Transverse colon (tissue), 4 donors: ENCODE data around the gene SYNE2. TPM values are rescaled to one million over a fixed set of nuclear protein-coding genes. Genes with fewer than 3 reads are reported as not detected.

Experiments
- DNase-seq: peaks from one replicate; pipeline ENCODE4 v3.0.0-alpha.2; 2019
- H3K27ac ChIP-seq, 4 donors: fragments of 200-600 bp; sonication (generic); 2 replicates each; pipeline ENCODE4 v1.5.1; 2016 to 2018; ENCODE audit warnings: inconsistent platforms in 4 of 4
- H3K27me3 ChIP-seq: fragments of 200-600 bp; sonication (generic); 2 replicates; pipeline ENCODE4 v1.5.1; 2017; ENCODE audit warnings: inconsistent platforms
- H3K36me3 ChIP-seq, 4 donors: fragments of 200-600 bp; sonication (generic); 2 replicates each; pipeline ENCODE4 v1.5.1; 2017 to 2019; ENCODE audit warnings: inconsistent platforms in 4 of 4
- H3K4me1 ChIP-seq, 4 donors: fragments of 200-600 bp; sonication (generic); 2 replicates each; pipeline ENCODE4 v1.5.1; 2017 to 2020; ENCODE audit warnings: inconsistent platforms in 4 of 4
- H3K4me3 ChIP-seq, 4 donors: fragments of 200-600 bp; sonication (generic); 1 replicate in 1 of 4; 2 replicates in 3 of 4; pipeline versions ENCODE4 v1.5.1 to v1.6.1; 2017 to 2019; ENCODE audit warnings: inconsistent platforms in 4 of 4
- H3K9me3 ChIP-seq, 2 donors: fragments of 200-600 bp; sonication (generic); 2 replicates each; pipeline ENCODE4 v1.5.1; 2017 to 2019; ENCODE audit warnings: inconsistent platforms in 2 of 2
- CTCF ChIP-seq, 5 experiments: fragments of 200-600 bp in 3 of 5; fragments of 450-650 bp in 2 of 5; sonication (generic) in 3 of 5; IDR thresholded peaks; 1 replicate in 2 of 5; 2 replicates in 3 of 5; pipeline ENCODE4 v1.5.1; 2016 to 2017; ENCODE audit warnings: antibody characterized with exemption in 5 of 5, inconsistent platforms in 3 of 5, mild to moderate bottlenecking in 2 of 5, moderate library complexity in 1 of 5
- EP300 ChIP-seq: sonication (generic); formaldehyde crosslinking; IDR thresholded peaks from one replicate; pipeline ENCODE4 v1.6.1; 2017; ENCODE audit warnings: antibody characterized with exemption, low read depth
- POLR2A ChIP-seq: fragments of 450-650 bp; IDR thresholded peaks from one replicate; pipeline ENCODE4 v1.6.1; 2016; ENCODE audit warnings: antibody characterized with exemption, mild to moderate bottlenecking, moderate library complexity
- POLR2AphosphoS5 ChIP-seq, 3 donors: sonication (generic); formaldehyde crosslinking; IDR thresholded peaks; one replicate each; pipeline ENCODE4 v1.6.1; 2016; ENCODE audit warnings: antibody characterized with exemption in 3 of 3
- WGBS, 2 donors: methylation state at CpG; one replicate each; pipeline ENCODE4 v1.1.5; 2018; ENCODE audit warnings: low coverage in 1 of 2; 5-methylcytosine and 5-hydroxymethylcytosine counted together
- in situ Hi-C, 4 donors: fragments of 200-750 bp; cut with MboI; loops; one replicate each; pipeline versions ENCODE4 v1.15.0 to v1.15.1; 2017; ENCODE audit warnings: low sequenced_read_pairs in 3 of 4, low pct_ligation_motif_present in 1 of 4, low pct_unique_long_range_greater_than_20kb in 1 of 4
- intact Hi-C: fragments of 100-400 bp; cut with DNase I; formaldehyde crosslinking; loops from one replicate; pipeline ENCODE4 v1.15.1; 2023; ENCODE audit warnings: low total_unique reads
- total RNA-seq, 4 donors: library from RNA; depleted of rRNA; stranded (reverse); fragments of >200 nt; gene quantifications; one replicate each; pipeline ENCODE4 v1.1.0, GENCODE V29; 2016

SYNE2 gene
- total RNA-seq, 4 donors from 2014 or later = 242 to 491 (median 304) TPM

- DNase-seq = no peak
- in situ Hi-C loops = no loop called here
- intact Hi-C loops = no loop called here
- Histone ChIP-seq H3K27me3 (no peaks in the 10 kb centered on the region), H3K27ac (no peak overlapping the region), H3K4me3 (no peak overlapping the region), H3K9me3 (no peaks in the 10 kb centered on the region), H3K4me1 (peaks cover 3 to 17% (median 10%) of the 10 kb centered on the region in 4 donors), H3K36me3 (no peaks in the 10 kb centered on the region)
- TF ChIP-seq EP300 = no peak
- TF ChIP-seq CTCF (IDR thresholded peaks at IDR 0.05) = no peak
- TF ChIP-seq POLR2A = no peak
- TF ChIP-seq POLR2AphosphoS5 (IDR thresholded peaks at IDR 0.05) = no peak
Measured at GRCh38 chr14:63924375-63924774, 71.6 kb downstream of the SYNE2 start.

GRCh38 chr14:63926641-63927040 lies 73.8 kb downstream of the SYNE2 start:
- Histone ChIP-seq H3K27ac (no peak overlapping the region), H3K4me3 (no peak overlapping the region), H3K27me3 (no peaks in the 10 kb centered on the region), H3K4me1 (peaks cover 3 to 17% (median 10%) of the 10 kb centered on the region in 4 donors), H3K9me3 (no peaks in the 10 kb centered on the region), H3K36me3 (no peaks in the 10 kb centered on the region)
- intact Hi-C loops = no loop called here
- WGBS, 2 donors = 93 to 100% methylated on average over 1 to 2 of the region's 2 CpGs
- DNase-seq = no peak
- in situ Hi-C loops = no loop called here
- TF ChIP-seq CTCF (IDR thresholded peaks at IDR 0.05) (no peak), POLR2A (no peak), EP300 (no peak), POLR2AphosphoS5 (IDR thresholded peaks at IDR 0.05) (no peak)

- no peak for TF ChIP-seq CTCF (IDR thresholded peaks at IDR 0.05)
- no peak for TF ChIP-seq EP300
- TF ChIP-seq POLR2AphosphoS5 (IDR thresholded peaks at IDR 0.05) = no peak
- TF ChIP-seq POLR2A = no peak
- Histone ChIP-seq H3K36me3 (no peaks in the 10 kb centered on the region), H3K4me3 (no peak overlapping the region), H3K27ac (no peak overlapping the region), H3K9me3 (no peaks in the 10 kb centered on the region), H3K4me1 (peaks cover under 1 to 9% (median 7%) of the 10 kb centered on the region in 4 donors), H3K27me3 (no peaks in the 10 kb centered on the region)
- in situ Hi-C loops (no loop called here), intact Hi-C loops (no loop called here)
- WGBS, 2 donors = 84% methylated on average over 3 of the region's 3 CpGs; no CpG with 5 or more reads in 1 of the 2 donors
- DNase-seq = no peak
Measured at GRCh38 chr14:63928744-63929174, 76.0 kb downstream of the SYNE2 start.

- TF ChIP-seq POLR2A (no peak), EP300 (no peak), POLR2AphosphoS5 (IDR thresholded peaks at IDR 0.05) (no peak)
- Histone ChIP-seq H3K4me1 (peaks cover 0 to 12% (median 9%) of the 10 kb centered on the region in 4 donors), H3K27me3 (no peaks in the 10 kb centered on the region), H3K36me3 (no peaks in the 10 kb centered on the region), H3K27ac (peak overlapping the region in 3 of 4 donors; percentile 19 to 49 (median 24)), H3K9me3 (no peaks in the 10 kb centered on the region), H3K4me3 (no peak overlapping the region)
- WGBS, 2 donors = 42 to 63% methylated on average over 3 of the region's 3 CpGs
- intact Hi-C loops (no loop called here), in situ Hi-C loops (no loop called here)
- no peak for DNase-seq
Measured at GRCh38 chr14:63933110-63933509, 80.3 kb downstream of the SYNE2 start.

- 52 to 66% methylated on average over 3 of the region's 3 CpGs for WGBS, 2 donors
- Histone ChIP-seq H3K36me3 (no peaks in the 10 kb centered on the region), H3K9me3 (no peaks in the 10 kb centered on the region), H3K4me3 (no peak overlapping the region), H3K4me1 (peaks cover 0 to 12% (median 9%) of the 10 kb centered on the region in 4 donors), H3K27me3 (no peaks in the 10 kb centered on the region), H3K27ac (peak overlapping the region in 1 of 4 donors; percentile 49)
- in situ Hi-C loops = no loop called here
- intact Hi-C loops = no loop called here
- no peak for DNase-seq
- TF ChIP-seq CTCF (IDR thresholded peaks at IDR 0.05) = no peak
- TF ChIP-seq POLR2AphosphoS5 (IDR thresholded peaks at IDR 0.05) = no peak
- no peak for TF ChIP-seq POLR2A
- no peak for TF ChIP-seq EP300
Measured at GRCh38 chr14:63933711-63934110, 80.9 kb downstream of the SYNE2 start.
